Dermis microvascular lymphatic vessel endothelial cell (primary cell): ENCODE data around the gene LIPT2. TPM values are rescaled to one million over a fixed set of nuclear protein-coding genes. Genes with fewer than 3 reads are reported as not detected.

ENCODE experiments used
- DNase-seq, 2 donors: peaks; one replicate each; pipeline versions ENCODE4 v3.0.0 to v3.0.0-alpha.2; 2010; ENCODE audit warnings: low read depth in 2 of 2
- total RNA-seq: library from RNA; depleted of rRNA; stranded (reverse); fragments of >200 nt; gene quantifications from 2 replicates; pipeline ENCODE4 v1.2.1, GENCODE V29; 2014

LIPT2 gene
- total RNA-seq, 1 donor from 2014 or later: 4.5 TPM

- DNase-seq: no peak
Measured at GRCh38 chr11:74504100-74504691, 10.7 kb upstream of the LIPT2 start.

- DNase-seq: no peak
Measured at GRCh38 chr11:74494916-74495315, 1.4 kb upstream of the LIPT2 start.

- no peak for DNase-seq
Measured at GRCh38 chr11:74493791-74494630, 487 bp upstream of the LIPT2 start.

GRCh38 chr11:74492084-74492483 is 1.4 kb downstream of the LIPT2 start:
- DNase-seq: no peak

GRCh38 chr11:74490941-74491340 is 2.6 kb downstream of the LIPT2 start:
- no peak for DNase-seq

GRCh38 chr11:74487875-74488274 is 5.6 kb downstream of the LIPT2 start:
- DNase-seq: peak in 1 of 2 donors; percentile 35

GRCh38 chr11:74485868-74486267 is 7.7 kb downstream of the LIPT2 start:
- no peak for DNase-seq

GRCh38 chr11:74480688-74481417 is 12.7 kb downstream of the LIPT2 start:
- DNase-seq: no peak

- no peak for DNase-seq
Measured at GRCh38 chr11:74479732-74480123, 13.8 kb downstream of the LIPT2 start.

GRCh38 chr11:74478877-74479731 is 14.4 kb downstream of the LIPT2 start:
- DNase-seq: no peak

GRCh38 chr11:74476536-74476935 is 17.0 kb downstream of the LIPT2 start:
- DNase-seq: no peak

GRCh38 chr11:74474316-74474715 is 19.2 kb downstream of the LIPT2 start:
- DNase-seq: no peak

- DNase-seq: no peak
Measured at GRCh38 chr11:74473382-74474173, 19.9 kb downstream of the LIPT2 start.

GRCh38 chr11:74471668-74472429 is 21.7 kb downstream of the LIPT2 start:
- peak in 1 of 2 donors; percentile 33 for DNase-seq

- DNase-seq: no peak
Measured at GRCh38 chr11:74471037-74471436, 22.5 kb downstream of the LIPT2 start.

- DNase-seq: no peak
Measured at GRCh38 chr11:74470526-74470925, 23.0 kb downstream of the LIPT2 start.

GRCh38 chr11:74468936-74469335 is 24.6 kb downstream of the LIPT2 start:
- no peak for DNase-seq

GRCh38 chr11:74468521-74468920 is 25.0 kb downstream of the LIPT2 start:
- no peak for DNase-seq

GRCh38 chr11:74468058-74468457 is 25.5 kb downstream of the LIPT2 start:
- DNase-seq: no peak
